Loucy (cell line): ENCODE results near the gene RAI1.

ENCODE experiments used
- EZH2phosphoT487 ChIP-seq: fragments of 200-600 bp; IDR thresholded peaks from 2 replicates; pipeline ENCODE4 v1.6.1; 2018; ENCODE audit warnings: antibody characterized with exemption, mild to moderate bottlenecking, moderate library complexity, borderline replicate concordance
- TF ChIP-seq, protein P1 (sequence below): fragments of 200-600 bp; sonication (generic); conservative IDR thresholded peaks from 2 replicates; pipeline ENCODE4 v1.5.1; 2014; ENCODE audit warnings: mild to moderate bottlenecking, antibody characterized with exemption, low read length

DNA sequence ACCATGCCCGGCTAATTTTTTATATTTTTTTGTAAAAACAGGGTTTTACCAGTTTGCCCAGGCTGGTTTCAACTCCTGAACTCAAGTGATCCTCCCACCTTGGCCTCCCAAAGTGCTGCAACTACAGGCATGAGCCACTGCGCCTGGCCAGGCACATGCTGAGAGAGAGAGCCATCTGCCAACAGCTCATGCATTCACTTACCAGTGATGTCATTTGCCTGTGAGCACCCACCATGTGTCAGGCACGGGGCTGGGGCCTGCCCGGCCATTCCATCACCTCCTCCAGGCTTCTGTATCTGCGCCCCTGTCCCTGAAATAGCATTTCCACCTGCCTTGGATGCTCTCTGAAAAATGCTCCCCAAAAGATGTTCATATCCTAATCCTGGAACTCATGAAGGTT is 46.1 kb upstream of the RAI1 start:
- TF ChIP-seq, protein P1, sequence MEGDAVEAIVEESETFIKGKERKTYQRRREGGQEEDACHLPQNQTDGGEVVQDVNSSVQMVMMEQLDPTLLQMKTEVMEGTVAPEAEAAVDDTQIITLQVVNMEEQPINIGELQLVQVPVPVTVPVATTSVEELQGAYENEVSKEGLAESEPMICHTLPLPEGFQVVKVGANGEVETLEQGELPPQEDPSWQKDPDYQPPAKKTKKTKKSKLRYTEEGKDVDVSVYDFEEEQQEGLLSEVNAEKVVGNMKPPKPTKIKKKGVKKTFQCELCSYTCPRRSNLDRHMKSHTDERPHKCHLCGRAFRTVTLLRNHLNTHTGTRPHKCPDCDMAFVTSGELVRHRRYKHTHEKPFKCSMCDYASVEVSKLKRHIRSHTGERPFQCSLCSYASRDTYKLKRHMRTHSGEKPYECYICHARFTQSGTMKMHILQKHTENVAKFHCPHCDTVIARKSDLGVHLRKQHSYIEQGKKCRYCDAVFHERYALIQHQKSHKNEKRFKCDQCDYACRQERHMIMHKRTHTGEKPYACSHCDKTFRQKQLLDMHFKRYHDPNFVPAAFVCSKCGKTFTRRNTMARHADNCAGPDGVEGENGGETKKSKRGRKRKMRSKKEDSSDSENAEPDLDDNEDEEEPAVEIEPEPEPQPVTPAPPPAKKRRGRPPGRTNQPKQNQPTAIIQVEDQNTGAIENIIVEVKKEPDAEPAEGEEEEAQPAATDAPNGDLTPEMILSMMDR: no peak
- TF ChIP-seq EZH2phosphoT487: no peak
